K562 (cell line): ENCODE results near the gene LANCL3. TPM values are rescaled to one million over a fixed set of nuclear protein-coding genes. Genes with fewer than 3 reads are reported as not detected.
A peak's percentile ranks its signal among the peaks of the same experiment; 100 is the strongest.

Source experiments
- ARID1B ChIP-seq: fragments of 450-650 bp; IDR thresholded peaks from 2 replicates; pipeline ENCODE4 v1.6.1; 2016; ENCODE audit warnings: antibody characterized with exemption, mild to moderate bottlenecking, inconsistent platforms
- BCLAF1 ChIP-seq, 2 experiments: fragments of 450-650 bp in 1 of 2; IDR thresholded peaks; 2 replicates each; pipeline ENCODE4 v1.6.1; 2011 to 2017; ENCODE audit warnings: low read depth in 2 of 2, antibody characterized with exemption in 1 of 2, borderline replicate concordance in 1 of 2, low read length in 1 of 2, mild to moderate bottlenecking in 1 of 2, mixed read lengths in 1 of 2; ENCODE audit not compliant: control insufficient read depth in 1 of 2
- CBFA2T2 ChIP-seq: fragments of 450-650 bp; conservative IDR thresholded peaks from 2 replicates; pipeline ENCODE4 v1.6.1; 2017; ENCODE audit warnings: mild to moderate bottlenecking
- CC2D1A ChIP-seq: fragments of 450-650 bp; IDR thresholded peaks from 2 replicates; pipeline ENCODE4 v1.6.1; 2017; ENCODE audit warnings: mild to moderate bottlenecking
- CREB1 ChIP-seq, 2 experiments: sonication (generic) in 1 of 2; formaldehyde crosslinking in 1 of 2; IDR thresholded peaks; 2 replicates each; pipeline versions ENCODE4 v1.6.1 to v1.8.0; 2012 to 2022; ENCODE audit warnings: inconsistent platforms in 1 of 2, mild to moderate bottlenecking in 1 of 2, missing genetic modification reagents in 1 of 2, moderate library complexity in 1 of 2
- DPF2 ChIP-seq: fragments of 450-650 bp; IDR thresholded peaks from 2 replicates; pipeline ENCODE4 v1.6.1; 2016
- ELF4 ChIP-seq: fragments of 450-650 bp; formaldehyde crosslinking; IDR thresholded peaks from 2 replicates; pipeline ENCODE4 v1.4.0; 2022; ENCODE audit warnings: missing genetic modification characterization
- FOXM1 ChIP-seq, 2 experiments: fragments of 450-650 bp in 1 of 2; sonication (generic) in 1 of 2; formaldehyde crosslinking in 1 of 2; IDR thresholded peaks; 2 replicates each; pipeline versions ENCODE4 v1.6.1 to v1.9.0; 2017 to 2022; ENCODE audit warnings: low read depth in 2 of 2, mild to moderate bottlenecking in 2 of 2, missing genetic modification reagents in 1 of 2, moderate library complexity in 1 of 2
- GATA2 ChIP-seq: sonication (generic); formaldehyde crosslinking; IDR thresholded peaks from 2 replicates; pipeline ENCODE4 v1.4.0; 2020; ENCODE audit warnings: mild to moderate bottlenecking, missing genetic modification reagents
- HDAC3 ChIP-seq: fragments of 450-650 bp; IDR thresholded peaks from 2 replicates; pipeline ENCODE4 v1.6.1; 2018; ENCODE audit warnings: borderline replicate concordance, mild to moderate bottlenecking, moderate library complexity; ENCODE audit not compliant: partially characterized antibody
- HES1 ChIP-seq: fragments of 450-650 bp; IDR thresholded peaks from 2 replicates; pipeline ENCODE4 v1.6.1; 2016; ENCODE audit warnings: low read depth, mild to moderate bottlenecking, moderate library complexity
- JUND ChIP-seq, 2 experiments: IDR thresholded peaks; 2 replicates in 1 of 2; 3 replicates in 1 of 2; pipeline ENCODE4 v1.6.1; 2011; ENCODE audit warnings: borderline replicate concordance in 2 of 2, low read depth in 2 of 2, low read length in 2 of 2, improper control_type of control experiment in 1 of 2, missing biosample characterization in 1 of 2, missing genetic modification characterization in 1 of 2, missing genetic modification reagents in 1 of 2
- LEF1 ChIP-seq: fragments of 450-650 bp; IDR thresholded peaks from 2 replicates; pipeline ENCODE4 v1.6.1; 2016; ENCODE audit warnings: mild to moderate bottlenecking
- MTA3 ChIP-seq: fragments of 450-650 bp; formaldehyde crosslinking; IDR thresholded peaks from 2 replicates; pipeline ENCODE4 v1.6.1; 2017; ENCODE audit warnings: mild to moderate bottlenecking, borderline replicate concordance
- NCOR1 ChIP-seq: fragments of 450-650 bp; IDR thresholded peaks from 2 replicates; pipeline ENCODE4 v1.6.1; 2016; ENCODE audit warnings: mild to moderate bottlenecking, moderate library complexity
- NEUROD1 ChIP-seq: fragments of 150-350 bp; IDR thresholded peaks from 2 replicates; pipeline ENCODE4 v1.6.1; 2014; ENCODE audit warnings: borderline replicate concordance, low read length, low read depth; ENCODE audit not compliant: partially characterized antibody
- POLR2AphosphoS5 ChIP-seq: IDR thresholded peaks from 2 replicates; pipeline ENCODE4 v1.6.1; 2011; ENCODE audit warnings: mild to moderate bottlenecking, low read depth, low read length, moderate library complexity; ENCODE audit not compliant: control insufficient read depth, insufficient read depth
- RNF2 ChIP-seq: sonication (generic); IDR thresholded peaks from 2 replicates; pipeline ENCODE4 v1.6.1; 2016
- SMAD1 ChIP-seq: fragments of 150-350 bp; IDR thresholded peaks from 2 replicates; pipeline ENCODE4 v1.6.1; 2014; ENCODE audit warnings: low read length, low read depth; ENCODE audit not compliant: partially characterized antibody
- SMARCA4 ChIP-seq: fragments of 450-650 bp; IDR thresholded peaks from 2 replicates; pipeline ENCODE4 v1.6.1; 2016
- SMARCC2 ChIP-seq: fragments of 450-650 bp; IDR thresholded peaks from 2 replicates; pipeline ENCODE4 v1.6.1; 2017; ENCODE audit warnings: antibody characterized with exemption, moderate library complexity, mild to moderate bottlenecking, low read depth
- TCF3 ChIP-seq: sonication (generic); formaldehyde crosslinking; IDR thresholded peaks from 2 replicates; pipeline ENCODE4 v1.4.0; 2020; ENCODE audit warnings: mild to moderate bottlenecking, missing genetic modification reagents
- TEAD4 ChIP-seq, 2 experiments: sonication (generic) in 1 of 2; formaldehyde crosslinking in 1 of 2; IDR thresholded peaks; 2 replicates each; pipeline versions ENCODE4 v1.6.1 to v1.8.0; 2012 to 2022; ENCODE audit warnings: borderline replicate concordance in 1 of 2, inconsistent platforms in 1 of 2, low read length in 1 of 2, mild to moderate bottlenecking in 1 of 2, missing genetic modification reagents in 1 of 2
- ZNF311 ChIP-seq: fragments of 250-450 bp; sonication (Bioruptor Pico); IDR thresholded peaks from 2 replicates; pipeline ENCODE4 v1.4.0; 2020; ENCODE audit warnings: mild to moderate bottlenecking, moderate library complexity
- ZNF707 ChIP-seq: fragments of 250-450 bp; sonication (Bioruptor Pico); conservative IDR thresholded peaks from 2 replicates; pipeline ENCODE4 v1.8.0; 2022; ENCODE audit warnings: inconsistent platforms, mild to moderate bottlenecking, moderate library complexity
- polyA plus RNA-seq, 8 experiments: library from polyadenylated mRNA; depleted of rRNA in 4 of 8; stranded (reverse) in 5 of 8; unstranded in 3 of 8; fragments of >200 nt; fragmentation: Nextera tagmentation in 2 of 8; fragmentation: Illumina TruSeq in 1 of 8; extraction: Ambion mirVana in 2 of 8; extraction: Trizol in 1 of 8; gene quantifications; 2 replicates each; pipeline versions ENCODE4 v1.2.1 to v1.2.3, GENCODE V29; 2011 to 2014; ENCODE audit warnings: inconsistent platforms in 1 of 8, missing spikeins in 1 of 8
- total RNA-seq, 7 experiments: library from RNA; depleted of rRNA in 6 of 7; stranded (reverse); fragments of >200 nt in 6 of 7; fragmentation: Illumina TruSeq in 2 of 7; extraction: Trizol in 2 of 7; gene quantifications; 2 replicates each; pipeline versions ENCODE4 v1.2.1 to v1.2.3, GENCODE V29; 2011 to 2021; ENCODE audit warnings: low replicate concordance in 1 of 7

Gene LANCL3
- total and polyA plus RNA-seq, 9 of the 15 experiments (the other 6 are each of a cell fraction or from before 2014, with no cell fraction given): 0.41 to 1.5 (median 0.58) TPM

GRCh38 chrX:37652589-37653231, 81.2 kb downstream of the LANCL3 start (continued):
- TF ChIP-seq TCF3 (CRISPR knock-in tag) (peak; percentile 90), POLR2AphosphoS5 (peak; percentile 90; the same call in 1 of the 2 replicates), CREB1 (IDR thresholded peaks at IDR 0.05) (peak; percentile 46; the same call in 1 of the 2 replicates), CREB1 (CRISPR knock-in tag; IDR thresholded peaks at IDR 0.05) (no peak), SMARCC2 (peak; percentile 61; the same call in 1 of the 2 replicates), JUND (IDR thresholded peaks at IDR 0.05; ENCODE audit: borderline replicate concordance, low read depth, low read length) (0 out of 2 replicates have a peak, but pooled peaks have one; percentile 24), JUND (tag; IDR thresholded peaks at IDR 0.05; ENCODE audit: borderline replicate concordance, low read depth, low read length) (no peak), SMARCA4 (peak; percentile 89), FOXM1 (IDR thresholded peaks at IDR 0.05; ENCODE audit: low read depth) (peak; percentile 82), FOXM1 (CRISPR knock-in tag; IDR thresholded peaks at IDR 0.05; ENCODE audit: low read depth) (no peak), CBFA2T2 (peak; percentile 92), RNF2 (no peak), SMAD1 (peak; percentile 34), ZNF707 (CRISPR knock-in tag) (no peak), NEUROD1 (peak; percentile 35), CC2D1A (peak; percentile 84; the same call in 1 of the 2 replicates), GATA2 (CRISPR knock-in tag) (peak; percentile 50; the same call in 1 of the 2 replicates), BCLAF1 (IDR thresholded peaks at IDR 0.05; ENCODE audit: borderline replicate concordance in 1 of 2, control insufficient read depth in 1 of 2, low read depth in 2 of 2, low read length in 1 of 2) (no peak), ARID1B (peak; percentile 96), ZNF311 (CRISPR knock-in tag) (no peak), LEF1 (peak; percentile 74), HDAC3 (peak; percentile 68), HES1 (0 out of 2 replicates have a peak, but pooled peaks have one; percentile 37), MTA3 (0 out of 2 replicates have a peak, but pooled peaks have one; percentile 34), ELF4 (CRISPR knock-in tag) (0 out of 2 replicates have a peak, but pooled peaks have one; percentile 41), TEAD4 (IDR thresholded peaks at IDR 0.05; ENCODE audit: low read length) (peak; percentile 97), TEAD4 (CRISPR knock-in tag; IDR thresholded peaks at IDR 0.05; ENCODE audit: borderline replicate concordance) (no peak), DPF2 (peak; percentile 92), NCOR1 (peak; percentile 91)
